Endodermal cell (in vitro differentiated cells): Measurements from ENCODE around the gene WAPL. TPM values are rescaled to one million over a fixed set of nuclear protein-coding genes. Genes with fewer than 3 reads are reported as not detected.
"Not testable (repeated sequence)": the region's sequence is repeated elsewhere in the genome, so short reads cannot be mapped to it uniquely, and the experiment has no call there.

Experiments used
- DNase-seq: peaks from one replicate; pipeline ENCODE4 v3.0.0-alpha.2; 2017
- H3K27ac ChIP-seq: 2 replicates; pipeline ENCODE4 v1.5.1; 2013; ENCODE audit warnings: mild to moderate bottlenecking, low read depth, low read length, moderate library complexity
- H3K27me3 ChIP-seq: 2 replicates; pipeline ENCODE4 v1.6.1; 2013; ENCODE audit warnings: mild to moderate bottlenecking, low read length, moderate library complexity; ENCODE audit not compliant: insufficient read depth, control insufficient read depth, poor library complexity, severe bottlenecking
- H3K36me3 ChIP-seq: 2 replicates; pipeline ENCODE4 v1.7.0; 2013; ENCODE audit warnings: mild to moderate bottlenecking, low read length, moderate library complexity; ENCODE audit not compliant: control insufficient read depth, insufficient read depth
- H3K4me1 ChIP-seq: one replicate; pipeline ENCODE4 v1.7.0; 2013; ENCODE audit warnings: low read length; ENCODE audit not compliant: control insufficient read depth, insufficient read depth
- H3K4me3 ChIP-seq: 2 replicates; pipeline ENCODE4 v1.5.1; 2013; ENCODE audit warnings: mild to moderate bottlenecking, low read length, moderate library complexity
- H3K9ac ChIP-seq: 2 replicates; pipeline ENCODE4 v1.6.1; 2013; ENCODE audit warnings: mild to moderate bottlenecking, low read length, moderate library complexity; ENCODE audit not compliant: poor library complexity, severe bottlenecking; ENCODE audit errors: extremely low read depth
- H3K9me3 ChIP-seq: 2 replicates; pipeline ENCODE4 v1.6.1; 2013; ENCODE audit warnings: mild to moderate bottlenecking, low read length, moderate library complexity; ENCODE audit not compliant: control insufficient read depth
- H3K27ac Mint-ChIP-seq: 2 replicates; pipeline ENCODE4 v1.8.0; 2020; ENCODE audit warnings: mixed read lengths
- H3K27me3 Mint-ChIP-seq: 2 replicates; pipeline ENCODE4 v1.8.0; 2021; ENCODE audit warnings: mild to moderate bottlenecking, mixed read lengths; ENCODE audit not compliant: insufficient read depth
- H3K36me3 Mint-ChIP-seq: 2 replicates; pipeline ENCODE4 v1.8.0; 2020; ENCODE audit warnings: low read depth, mixed read lengths
- H3K4me1 Mint-ChIP-seq: 2 replicates; pipeline ENCODE4 v1.8.0; 2020; ENCODE audit warnings: mixed read lengths
- H3K4me3 Mint-ChIP-seq: 2 replicates; pipeline ENCODE4 v1.8.0; 2020; ENCODE audit warnings: mild to moderate bottlenecking, moderate library complexity, mixed read lengths
- H3K9me3 Mint-ChIP-seq: 2 replicates; pipeline ENCODE4 v1.8.0; 2020; ENCODE audit warnings: mild to moderate bottlenecking, mixed read lengths
- WGBS, 2 experiments: methylation state at CpG; one replicate each; pipeline versions ENCODE4 v1.1.5 to v1.1.7; 2013; ENCODE audit warnings: missing lambda C conversion rate in 2 of 2, mixed read lengths in 1 of 2; ENCODE audit not compliant: insufficient coverage in 1 of 2, insufficient read length in 1 of 2; 5-methylcytosine and 5-hydroxymethylcytosine counted together
- total RNA-seq, 2 donors: library from RNA; stranded (reverse); fragmentation: NEBNext Ultra II Directional in 1 of 2; extraction: Animal tissue kit (Norgen Biotek cat#: 25700) in 1 of 2; gene quantifications; 2 replicates in 1 of 2; 3 replicates in 1 of 2; pipeline ENCODE4 v1.2.1, GENCODE V29; 2021
- TF ChIP-seq, protein P1 (sequence below): fragments of 200-600 bp; sonication (generic); conservative IDR thresholded peaks from 2 replicates; pipeline ENCODE4 v1.5.0; 2021; ENCODE audit warnings: antibody characterized with exemption, mild to moderate bottlenecking

The WAPL gene
- total RNA-seq, 2 donors from 2014 or later: 48.0 to 54.1 TPM

GRCh38 chr10:86538547-86538946 is 17.0 kb upstream of the WAPL start:
- no peak for DNase-seq
- H3K4me3 ChIP-seq: no peak overlapping the region
- Mint-ChIP-seq H3K27me3 (peaks cover 43% of the 10 kb centered on the region), H3K9me3 (peaks cover 2% of the 10 kb centered on the region), H3K4me1 (no peaks in the 10 kb centered on the region), H3K4me3 (no peak overlapping the region), H3K36me3 (no peaks in the 10 kb centered on the region), H3K27ac (no peak overlapping the region)
- H3K9me3 ChIP-seq: no peaks in the 10 kb centered on the region
- TF ChIP-seq, protein P1, sequence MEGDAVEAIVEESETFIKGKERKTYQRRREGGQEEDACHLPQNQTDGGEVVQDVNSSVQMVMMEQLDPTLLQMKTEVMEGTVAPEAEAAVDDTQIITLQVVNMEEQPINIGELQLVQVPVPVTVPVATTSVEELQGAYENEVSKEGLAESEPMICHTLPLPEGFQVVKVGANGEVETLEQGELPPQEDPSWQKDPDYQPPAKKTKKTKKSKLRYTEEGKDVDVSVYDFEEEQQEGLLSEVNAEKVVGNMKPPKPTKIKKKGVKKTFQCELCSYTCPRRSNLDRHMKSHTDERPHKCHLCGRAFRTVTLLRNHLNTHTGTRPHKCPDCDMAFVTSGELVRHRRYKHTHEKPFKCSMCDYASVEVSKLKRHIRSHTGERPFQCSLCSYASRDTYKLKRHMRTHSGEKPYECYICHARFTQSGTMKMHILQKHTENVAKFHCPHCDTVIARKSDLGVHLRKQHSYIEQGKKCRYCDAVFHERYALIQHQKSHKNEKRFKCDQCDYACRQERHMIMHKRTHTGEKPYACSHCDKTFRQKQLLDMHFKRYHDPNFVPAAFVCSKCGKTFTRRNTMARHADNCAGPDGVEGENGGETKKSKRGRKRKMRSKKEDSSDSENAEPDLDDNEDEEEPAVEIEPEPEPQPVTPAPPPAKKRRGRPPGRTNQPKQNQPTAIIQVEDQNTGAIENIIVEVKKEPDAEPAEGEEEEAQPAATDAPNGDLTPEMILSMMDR: no peak
- H3K4me1 ChIP-seq: no peaks in the 10 kb centered on the region
- WGBS, 2 experiments: 90 to 97% methylated on average over 3 to 7 of the region's 7 CpGs
- H3K27me3 ChIP-seq: peaks cover 12% of the 10 kb centered on the region
- no peak overlapping the region for H3K27ac ChIP-seq
- H3K9ac ChIP-seq: no peak overlapping the region
- H3K36me3 ChIP-seq: no peaks in the 10 kb centered on the region

GRCh38 chr10:86538040-86538439 is 16.4 kb upstream of the WAPL start:
- H3K4me1 ChIP-seq, H3K4me3 ChIP-seq, H3K27ac ChIP-seq, H3K27ac Mint-ChIP-seq, H3K9me3 Mint-ChIP-seq, DNase-seq, H3K9me3 ChIP-seq, H3K36me3 Mint-ChIP-seq, H3K36me3 ChIP-seq, H3K4me3 Mint-ChIP-seq, H3K9ac ChIP-seq, H3K4me1 Mint-ChIP-seq: not testable (repeated sequence)
- peaks cover 47% of the 10 kb centered on the region for H3K27me3 Mint-ChIP-seq
- 97 to 100% methylated on average over 3 to 7 of the region's 8 CpGs for WGBS, 2 experiments
- peaks cover 12% of the 10 kb centered on the region for H3K27me3 ChIP-seq

GRCh38 chr10:86536294-86536861 is 14.8 kb upstream of the WAPL start:
- no peak overlapping the region for H3K4me3 ChIP-seq
- peak; percentile 87 for DNase-seq
- Mint-ChIP-seq H3K27me3 (peaks cover 47% of the 10 kb centered on the region), H3K4me1 (no peaks in the 10 kb centered on the region), H3K9me3 (peaks cover 2% of the 10 kb centered on the region), H3K4me3 (peak overlapping the region; percentile 64), H3K27ac (no peak overlapping the region), H3K36me3 (no peaks in the 10 kb centered on the region)
- H3K36me3 ChIP-seq: no peaks in the 10 kb centered on the region
- no peak overlapping the region for H3K27ac ChIP-seq
- no peaks in the 10 kb centered on the region for H3K4me1 ChIP-seq
- H3K27me3 ChIP-seq: peaks cover 12% of the 10 kb centered on the region
- TF ChIP-seq, protein P1: no peak
- no peaks in the 10 kb centered on the region for H3K9me3 ChIP-seq
- H3K9ac ChIP-seq: no peak overlapping the region
- WGBS, 2 experiments: 89 to 93% methylated on average over 32 to 40 of the region's 40 CpGs
